Keratinocyte (primary cell): ENCODE data around the gene MXI1.

Source experiments
- EZH2 ChIP-seq: IDR thresholded peaks from one replicate; pipeline ENCODE4 v1.6.1; 2012; ENCODE audit warnings: inconsistent platforms, mild to moderate bottlenecking, low read length, moderate library complexity
- TF ChIP-seq, protein P1 (sequence below), 3 experiments: IDR thresholded peaks in 1 of 3; conservative IDR thresholded peaks in 1 of 3; optimal IDR thresholded peaks in 1 of 3; 2 replicates in 2 of 3; 3 replicates in 1 of 3; pipeline versions ENCODE3 to v1.5.1; 2011; ENCODE audit warnings: low read length in 3 of 3, mild to moderate bottlenecking in 3 of 3, moderate library complexity in 2 of 3, control low read depth in 1 of 3, inconsistent platforms in 1 of 3; ENCODE audit not compliant: insufficient read depth in 2 of 3; ENCODE audit errors: extremely low read depth in 1 of 3

- TF ChIP-seq, protein P1, sequence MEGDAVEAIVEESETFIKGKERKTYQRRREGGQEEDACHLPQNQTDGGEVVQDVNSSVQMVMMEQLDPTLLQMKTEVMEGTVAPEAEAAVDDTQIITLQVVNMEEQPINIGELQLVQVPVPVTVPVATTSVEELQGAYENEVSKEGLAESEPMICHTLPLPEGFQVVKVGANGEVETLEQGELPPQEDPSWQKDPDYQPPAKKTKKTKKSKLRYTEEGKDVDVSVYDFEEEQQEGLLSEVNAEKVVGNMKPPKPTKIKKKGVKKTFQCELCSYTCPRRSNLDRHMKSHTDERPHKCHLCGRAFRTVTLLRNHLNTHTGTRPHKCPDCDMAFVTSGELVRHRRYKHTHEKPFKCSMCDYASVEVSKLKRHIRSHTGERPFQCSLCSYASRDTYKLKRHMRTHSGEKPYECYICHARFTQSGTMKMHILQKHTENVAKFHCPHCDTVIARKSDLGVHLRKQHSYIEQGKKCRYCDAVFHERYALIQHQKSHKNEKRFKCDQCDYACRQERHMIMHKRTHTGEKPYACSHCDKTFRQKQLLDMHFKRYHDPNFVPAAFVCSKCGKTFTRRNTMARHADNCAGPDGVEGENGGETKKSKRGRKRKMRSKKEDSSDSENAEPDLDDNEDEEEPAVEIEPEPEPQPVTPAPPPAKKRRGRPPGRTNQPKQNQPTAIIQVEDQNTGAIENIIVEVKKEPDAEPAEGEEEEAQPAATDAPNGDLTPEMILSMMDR (optimal IDR thresholded peaks at IDR 0.05 in 1 of 3, IDR thresholded peaks at IDR 0.05 in 1 of 3, conservative IDR thresholded peaks at IDR 0.05 in 1 of 3; ENCODE audit: extremely low read depth in 1 of 3, insufficient read depth in 2 of 3, low read length in 3 of 3) = no peak
- no peak for TF ChIP-seq EZH2
Observed at GRCh38 chr10:110174201-110174600, 33.2 kb upstream of the MXI1 start.
